Activated CD8-positive, alpha-beta memory T cell treated with anti-CD3 and anti-CD28 coated beads for 1 hour (primary cell): Measurements from ENCODE around the gene ARHGAP21.
"Not testable (repeated sequence)": the region's sequence is repeated elsewhere in the genome, so short reads cannot be mapped to it uniquely, and the experiment has no call there.

ENCODE experiments used
- DNase-seq, 2 donors: peaks; one replicate each; pipeline ENCODE4 v3.0.0-alpha.2; 2020; ENCODE audit warnings: low read depth in 1 of 2; ENCODE audit errors: extremely low read depth in 1 of 2

Gene ARHGAP21

DNA sequence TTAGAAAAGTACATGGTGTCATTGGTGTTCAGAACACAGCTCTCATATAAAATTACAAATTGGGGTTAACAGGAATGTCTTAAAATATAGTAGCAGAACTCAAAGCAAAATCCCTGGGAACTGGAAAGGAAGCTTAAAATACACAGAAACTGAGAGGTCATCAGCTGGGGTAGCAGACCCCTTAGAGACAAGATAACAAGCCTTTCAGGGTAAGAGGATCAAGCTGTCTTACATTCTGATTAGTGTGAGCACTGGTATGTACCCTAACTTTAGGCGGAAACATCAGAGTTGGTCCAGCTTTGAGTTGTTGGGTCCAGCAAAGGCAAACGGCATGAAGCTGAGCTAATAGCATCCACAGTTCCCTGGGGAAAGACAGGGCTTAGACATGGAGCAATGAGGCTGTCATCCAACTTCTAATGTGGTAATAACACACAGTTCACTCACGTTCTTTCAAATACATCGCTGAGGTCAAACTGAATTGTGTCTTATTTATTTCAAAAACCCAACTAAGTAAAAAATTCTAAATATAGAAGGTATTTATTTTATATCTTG, 32.6 kb downstream of the ARHGAP21 start:
- no peak for DNase-seq

GRCh38 chr10:24685958-24686540, 37.6 kb downstream of the ARHGAP21 start:
- no peak for DNase-seq

DNA sequence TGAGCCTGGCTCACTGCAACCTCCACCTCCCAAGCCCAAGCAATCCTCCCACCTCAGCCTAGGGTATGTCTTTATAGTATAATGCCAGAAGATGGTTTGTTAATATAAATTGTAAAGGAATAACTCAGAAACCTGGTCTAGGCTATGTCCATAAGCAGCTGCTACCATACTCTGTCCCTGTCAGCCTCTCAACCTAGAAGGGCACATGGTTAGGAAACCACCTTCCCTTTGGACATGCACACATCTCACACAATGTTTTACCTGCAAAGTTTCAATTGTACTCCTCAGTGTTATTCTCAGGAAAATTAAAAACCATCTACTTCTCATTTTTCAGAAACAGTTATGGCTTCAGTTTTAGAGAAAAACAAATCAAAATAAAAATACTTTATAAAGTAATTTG, 40.1 kb downstream of the ARHGAP21 start:
- DNase-seq, result no peak

DNA sequence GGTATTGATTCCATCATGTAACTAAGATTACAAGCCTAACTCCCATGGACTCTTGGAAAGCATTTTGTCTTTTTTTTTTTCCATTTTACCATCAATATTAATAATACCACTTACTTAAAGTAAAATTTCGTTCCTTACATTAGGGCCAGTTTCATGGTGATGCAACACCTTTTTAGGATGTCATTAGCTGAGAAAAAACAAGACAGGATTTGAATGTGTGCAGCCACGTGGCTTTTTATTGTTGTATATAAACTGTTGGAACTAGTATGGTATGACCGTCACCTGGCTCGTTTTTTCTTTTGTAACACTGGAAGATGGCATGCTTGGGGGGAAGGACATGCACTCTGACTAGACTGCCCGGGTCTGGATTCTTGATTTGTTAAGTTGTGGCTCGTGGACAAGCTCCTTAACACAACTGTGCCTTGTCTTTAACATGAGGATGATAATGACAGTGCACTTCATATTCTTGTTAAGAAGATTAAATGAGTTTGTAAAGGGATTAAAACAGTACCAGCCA, 42.1 kb downstream of the ARHGAP21 start:
- DNase-seq, result no peak

- no peak for DNase-seq
Observed at GRCh38 chr10:24680647-24681524, 42.8 kb downstream of the ARHGAP21 start.

DNA sequence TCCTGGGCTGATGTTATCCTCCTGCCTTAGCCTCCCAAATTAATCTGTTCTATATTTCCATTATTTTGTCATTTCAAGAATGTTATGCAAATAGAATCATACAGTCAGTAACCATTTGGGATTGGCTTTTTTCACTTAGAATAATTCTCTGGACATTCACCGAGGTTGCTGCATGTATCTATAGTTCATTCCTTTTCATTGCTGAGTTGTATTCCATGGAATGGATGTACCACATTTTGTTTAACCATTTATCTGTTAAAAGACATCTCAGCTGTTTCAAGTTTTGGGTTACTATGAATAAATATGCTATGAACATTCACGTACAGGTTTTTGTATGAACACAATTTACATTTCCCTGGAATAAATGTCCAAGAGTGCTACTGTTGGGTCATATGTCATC, 44.9 kb downstream of the ARHGAP21 start:
- DNase-seq, result no peak

DNA sequence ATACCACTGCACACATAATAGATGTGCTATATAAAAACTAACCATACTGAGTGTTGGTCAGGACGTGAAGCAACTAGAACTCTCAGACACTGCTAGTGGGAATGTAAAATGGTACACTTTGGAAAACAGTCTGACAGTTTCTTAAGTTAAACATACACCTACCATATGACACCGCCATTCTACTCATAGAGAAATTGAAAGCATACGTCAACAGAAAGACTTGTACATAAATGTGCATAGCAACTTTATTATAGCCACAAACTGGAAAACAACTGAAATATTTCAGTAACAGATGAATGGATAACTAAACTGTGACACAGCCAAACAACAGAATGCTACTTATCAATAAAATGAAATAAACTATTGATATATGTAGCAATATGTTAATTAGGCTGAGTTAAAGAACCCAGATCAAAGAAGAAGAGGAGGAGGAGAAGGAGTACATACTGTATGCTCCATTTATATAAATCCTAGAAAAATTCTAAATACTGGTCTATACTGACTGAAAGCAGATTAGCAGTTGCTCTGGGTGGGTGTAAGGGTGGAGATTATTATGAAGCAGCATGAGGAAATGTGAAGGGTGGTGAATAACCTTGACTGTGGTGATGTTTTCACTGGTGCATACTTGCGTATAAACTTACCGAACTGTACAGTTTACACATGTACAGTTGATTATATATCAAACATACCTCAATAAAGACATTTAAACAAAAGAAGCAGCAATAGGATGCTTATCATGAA, 48.6 kb downstream of the ARHGAP21 start:
- no peak for DNase-seq

- no peak for DNase-seq
Observed at GRCh38 chr10:24670964-24671670, 52.6 kb downstream of the ARHGAP21 start.

- no peak for DNase-seq
Observed at GRCh38 chr10:24669285-24669852, 54.3 kb downstream of the ARHGAP21 start.

DNA sequence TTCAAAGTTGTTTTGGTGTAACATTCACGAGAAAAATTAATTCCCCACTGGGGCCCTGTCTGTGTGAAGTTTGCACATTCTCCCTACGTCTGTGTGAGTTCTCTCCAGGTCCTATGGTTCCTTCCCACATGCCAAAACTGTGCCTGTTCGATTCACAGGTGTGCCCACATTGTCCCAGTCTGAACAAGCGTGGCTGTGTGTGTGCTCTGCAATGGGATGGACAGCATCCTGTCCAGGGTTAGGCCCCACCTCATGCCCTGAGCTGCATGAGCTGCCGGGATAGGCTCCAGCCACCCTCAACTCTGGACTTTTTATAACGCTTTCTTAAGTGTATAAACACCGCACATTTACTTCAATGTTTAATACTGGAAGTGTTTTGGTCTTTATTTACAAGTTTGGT, 55.4 kb downstream of the ARHGAP21 start:
- no peak for DNase-seq

GRCh38 chr10:24664991-24665390, 58.7 kb downstream of the ARHGAP21 start:
- DNase-seq, result no peak

GRCh38 chr10:24661376-24661775, 62.3 kb downstream of the ARHGAP21 start:
- DNase-seq, result no peak

DNA sequence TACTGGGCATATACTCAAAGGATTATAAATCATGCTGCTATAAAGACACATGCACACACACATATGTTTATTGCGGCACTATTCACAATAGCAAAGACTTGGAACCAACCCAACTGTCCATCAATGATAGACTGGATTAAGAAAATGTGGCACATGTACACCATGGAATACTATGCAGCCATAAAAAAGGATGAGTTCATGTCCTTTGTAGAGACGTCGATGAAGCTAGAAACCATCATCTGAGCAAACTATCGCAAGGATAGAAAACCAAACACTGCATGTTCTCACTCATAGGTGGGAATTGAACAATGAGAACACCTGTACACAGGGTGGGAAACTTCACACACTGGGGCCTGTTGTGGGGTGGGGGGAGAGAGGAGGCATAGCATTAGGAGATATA, 65.4 kb downstream of the ARHGAP21 start:
- not testable (repeated sequence) for DNase-seq

GRCh38 chr10:24656326-24656725, 67.4 kb downstream of the ARHGAP21 start:
- not testable (repeated sequence) for DNase-seq

GRCh38 chr10:24652381-24652957, 71.2 kb downstream of the ARHGAP21 start:
- DNase-seq, result no peak

- DNase-seq, result no peak
Observed at GRCh38 chr10:24651923-24652322, 71.8 kb downstream of the ARHGAP21 start.

DNA sequence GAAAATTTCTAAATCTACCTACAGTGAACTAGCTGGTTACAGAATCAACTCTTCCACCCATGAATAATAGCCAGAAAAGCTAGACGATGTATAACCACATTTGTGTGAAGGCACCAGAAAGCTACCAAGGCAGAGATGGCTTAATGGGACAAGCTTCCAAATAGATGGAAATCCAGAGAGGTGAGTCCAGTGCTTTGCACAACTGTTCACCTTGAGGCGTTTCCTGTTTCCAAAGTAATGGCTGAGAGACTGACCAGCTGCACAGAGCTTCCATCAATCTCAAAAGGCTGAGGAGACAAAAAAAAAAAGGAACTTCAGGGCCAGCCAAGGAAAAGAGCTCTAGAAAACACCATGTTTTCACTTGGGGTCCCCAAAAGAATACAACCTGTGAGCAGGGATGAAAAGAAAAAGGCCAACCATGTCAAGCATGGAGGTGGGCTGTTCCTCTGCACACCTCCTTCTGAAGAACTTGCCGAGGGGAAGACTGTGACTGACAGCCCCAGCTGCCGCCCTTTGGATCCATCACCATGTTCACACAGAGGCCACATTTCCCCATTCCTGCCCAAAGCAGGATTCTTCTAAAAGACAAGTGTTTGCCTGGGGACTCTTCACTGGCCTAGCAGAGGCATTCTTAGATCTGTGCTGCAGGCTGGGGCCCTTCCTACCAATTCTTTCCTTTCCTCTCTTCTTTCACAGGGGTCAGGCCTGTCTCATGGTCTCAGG, 72.9 kb downstream of the ARHGAP21 start:
- no peak for DNase-seq

DNA sequence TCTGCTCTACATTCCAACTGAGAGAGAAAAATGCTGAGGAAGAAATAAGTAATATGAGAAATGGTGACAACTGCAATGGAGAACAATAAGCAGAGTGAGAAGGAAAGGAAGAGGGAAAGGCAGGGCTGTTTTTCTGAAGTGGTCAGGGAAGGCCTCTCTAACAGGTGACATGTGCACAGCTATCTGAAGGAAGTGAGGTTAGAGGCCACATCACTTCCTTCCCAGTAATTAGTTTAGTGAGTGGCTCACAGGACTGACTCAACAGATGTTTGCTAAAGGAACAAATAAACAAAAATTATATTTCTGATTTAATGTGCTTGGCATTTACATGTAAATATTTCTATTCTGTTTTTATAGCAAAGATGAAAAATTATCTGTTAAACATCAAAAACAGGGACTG, 77.9 kb downstream of the ARHGAP21 start:
- DNase-seq, result no peak

DNA sequence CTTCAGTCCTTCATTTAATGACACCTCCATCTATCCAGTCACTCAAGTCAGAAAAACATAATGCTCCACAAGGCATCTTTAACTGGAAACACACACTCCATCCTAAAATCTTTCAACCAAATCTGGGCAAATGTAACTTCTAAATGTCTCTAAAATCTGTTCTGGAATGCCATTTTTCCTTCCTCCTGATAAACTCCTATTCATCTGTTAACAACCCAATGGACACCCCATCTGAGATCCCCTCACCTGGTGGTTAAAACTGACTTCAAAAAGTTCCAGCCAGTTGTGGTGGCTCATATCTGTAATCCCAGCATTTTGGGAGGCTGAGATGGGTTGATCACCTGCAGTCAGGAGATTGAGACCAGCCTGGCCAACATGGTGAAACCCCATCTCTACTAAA, 78.7 kb downstream of the ARHGAP21 start:
- DNase-seq, result no peak
